CD4-positive, alpha-beta T cell treated with Interleukin-4 for 4 hours (primary cell): ENCODE measurements around the gene FYN.
A peak's percentile ranks its signal among the peaks of the same experiment; 100 is the strongest.
"Not testable (repeated sequence)": the region's sequence is repeated elsewhere in the genome, so short reads cannot be mapped to it uniquely, and the experiment has no call there.

Experiments used
- DNase-seq: peaks from one replicate; pipeline ENCODE4 v3.0.0-alpha.2; 2020

Gene FYN

GRCh38 chr6:111850295-111850937, 22.8 kb downstream of the FYN start:
- DNase-seq: no peak

GRCh38 chr6:111849298-111849697, 24.0 kb downstream of the FYN start:
- no peak for DNase-seq

DNA sequence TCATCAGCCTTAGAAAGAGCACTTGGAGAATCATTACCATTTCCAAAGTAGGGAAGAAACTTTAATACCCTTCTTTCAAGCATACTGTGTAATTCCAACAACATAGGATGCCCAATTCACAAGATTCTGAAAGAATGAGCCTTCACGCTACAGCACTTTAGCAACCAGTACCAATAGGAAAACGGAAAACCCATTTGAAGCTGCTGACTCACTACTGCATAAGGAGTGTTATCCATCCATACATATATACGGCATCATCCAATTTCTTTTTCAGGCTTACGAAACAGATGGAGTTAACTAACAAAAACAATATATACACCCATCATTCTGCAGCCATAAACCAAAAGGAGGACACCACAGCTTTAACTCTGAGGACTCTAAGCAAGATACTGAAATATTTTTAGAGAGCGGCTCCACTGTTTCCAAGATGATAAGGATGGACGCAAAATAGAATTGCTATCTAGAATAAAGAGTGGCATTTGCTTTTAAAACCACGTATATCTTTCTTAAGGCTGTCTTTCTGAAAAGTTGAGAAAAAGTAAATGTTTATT, 24.9 kb downstream of the FYN start:
- no peak for DNase-seq

DNA sequence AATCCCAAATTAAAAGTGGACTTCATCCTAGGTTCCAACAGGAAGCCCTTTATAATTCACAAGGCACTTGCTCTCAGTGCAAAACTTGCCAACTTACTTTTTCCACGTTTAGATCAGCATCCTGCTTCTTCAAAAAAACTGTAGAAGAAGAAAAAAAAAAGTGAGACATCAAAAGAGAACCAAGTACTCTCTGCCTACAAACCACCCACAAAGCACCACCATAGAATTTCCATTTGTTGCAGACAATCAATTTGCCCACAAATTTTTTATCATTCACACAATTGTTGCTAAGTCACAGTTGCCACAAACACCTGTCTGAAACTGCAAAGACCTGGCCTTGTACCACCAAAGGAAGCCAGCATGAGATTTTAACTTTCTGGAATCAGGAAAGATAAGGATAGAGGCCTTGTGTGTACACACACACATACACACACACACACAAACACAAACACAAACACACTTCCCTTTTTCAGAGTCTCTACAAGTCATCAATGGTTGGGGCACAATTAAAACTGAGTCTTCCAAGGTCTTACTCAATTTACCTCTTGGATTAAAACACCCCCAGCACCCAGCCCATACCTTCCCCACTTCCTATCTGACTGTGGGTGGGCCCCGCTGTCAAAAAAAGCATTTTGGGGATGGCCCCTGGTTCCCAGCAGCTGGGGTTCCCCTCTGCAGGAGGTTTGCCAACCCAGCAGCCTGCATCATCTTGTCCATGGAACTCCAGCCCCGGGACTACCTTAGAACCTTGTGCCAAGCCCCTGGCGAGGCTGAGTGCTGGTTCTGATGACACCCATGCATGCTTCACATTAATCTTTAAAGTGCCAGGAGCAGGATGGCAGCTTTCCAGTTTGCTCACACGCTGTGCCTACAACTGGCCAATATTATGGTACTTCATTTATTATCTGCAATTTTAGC, 26.5 kb downstream of the FYN start:
- DNase-seq: peak; percentile 82

- no peak for DNase-seq
Measured at GRCh38 chr6:111846066-111846465, 27.2 kb downstream of the FYN start.

GRCh38 chr6:111845441-111845871, 27.8 kb downstream of the FYN start:
- DNase-seq: no peak

GRCh38 chr6:111844921-111845320, 28.3 kb downstream of the FYN start:
- no peak for DNase-seq

DNA sequence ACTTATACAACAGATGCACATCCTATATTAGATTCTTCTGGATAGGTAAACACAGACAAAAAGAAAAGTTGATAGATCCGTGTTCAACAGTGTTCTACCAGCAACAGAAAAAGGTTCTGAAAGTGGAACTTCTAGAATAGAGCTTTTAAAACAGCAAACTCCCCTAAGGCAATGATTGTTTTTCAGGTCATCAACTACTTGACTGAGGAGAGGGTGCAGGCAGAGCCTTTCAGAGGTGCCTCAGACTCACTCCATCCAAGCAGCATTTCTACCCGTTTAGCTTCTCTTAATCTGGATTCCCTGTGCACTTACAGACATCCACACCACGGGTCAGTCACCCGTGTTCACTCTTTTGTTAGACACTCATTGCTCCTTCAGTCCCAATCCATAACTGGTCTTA, 28.9 kb downstream of the FYN start:
- no peak for DNase-seq

DNA sequence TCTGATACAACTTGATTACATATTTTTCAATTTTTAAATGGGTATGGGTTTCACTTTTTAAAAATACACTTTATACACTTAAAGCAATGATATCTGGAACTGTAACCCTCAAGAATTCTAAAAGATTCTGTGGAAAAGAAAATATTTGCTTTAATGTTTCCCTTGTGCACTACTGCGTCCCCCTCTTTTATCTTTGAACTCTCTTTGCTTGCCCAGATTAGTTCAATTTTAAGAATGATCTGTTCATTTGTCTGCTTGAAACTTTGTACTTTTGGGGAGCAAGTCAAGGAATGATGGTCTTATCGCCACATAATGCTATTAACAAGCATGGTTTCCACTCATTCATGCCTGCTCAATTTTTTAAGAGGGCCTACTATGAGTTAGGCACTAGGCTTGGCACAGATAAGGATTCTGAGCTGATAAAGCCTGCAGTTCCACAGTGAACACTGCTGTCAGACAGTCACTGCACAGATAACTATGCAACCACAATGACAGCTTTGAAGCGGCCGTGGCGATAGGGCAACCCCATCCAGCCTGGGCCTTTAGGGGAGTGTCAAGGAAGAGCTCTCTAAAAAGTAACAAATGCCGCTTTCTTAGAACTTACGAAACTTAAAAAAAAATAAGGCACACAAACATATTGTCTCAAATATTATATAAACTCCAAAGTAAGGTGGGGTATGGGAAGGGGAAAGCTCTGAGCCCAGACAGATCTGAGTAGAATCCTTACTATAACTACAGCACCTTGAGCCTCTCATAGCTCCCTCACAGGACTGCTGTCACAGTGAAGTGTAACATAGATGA, 29.7 kb downstream of the FYN start:
- DNase-seq: peak; percentile 79

DNA sequence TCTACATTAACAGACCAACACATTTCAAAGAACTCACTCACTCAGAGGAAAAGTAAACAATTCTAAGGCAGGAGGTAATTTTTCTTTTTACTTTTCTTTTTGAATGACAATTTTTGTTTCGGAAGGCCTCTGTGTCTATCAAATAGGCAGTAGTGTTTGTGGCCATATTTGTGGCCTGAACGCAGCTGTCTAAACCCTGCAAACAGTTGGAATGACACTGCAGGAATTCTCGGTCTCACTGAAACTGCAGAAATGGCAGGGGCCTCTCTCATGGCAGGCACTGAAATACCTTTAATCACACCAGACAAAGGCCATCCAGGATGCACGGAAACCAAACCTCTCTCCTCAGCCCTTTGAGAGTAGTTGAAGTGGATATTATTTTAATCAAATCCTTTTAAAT, 30.4 kb downstream of the FYN start:
- DNase-seq: no peak

DNA sequence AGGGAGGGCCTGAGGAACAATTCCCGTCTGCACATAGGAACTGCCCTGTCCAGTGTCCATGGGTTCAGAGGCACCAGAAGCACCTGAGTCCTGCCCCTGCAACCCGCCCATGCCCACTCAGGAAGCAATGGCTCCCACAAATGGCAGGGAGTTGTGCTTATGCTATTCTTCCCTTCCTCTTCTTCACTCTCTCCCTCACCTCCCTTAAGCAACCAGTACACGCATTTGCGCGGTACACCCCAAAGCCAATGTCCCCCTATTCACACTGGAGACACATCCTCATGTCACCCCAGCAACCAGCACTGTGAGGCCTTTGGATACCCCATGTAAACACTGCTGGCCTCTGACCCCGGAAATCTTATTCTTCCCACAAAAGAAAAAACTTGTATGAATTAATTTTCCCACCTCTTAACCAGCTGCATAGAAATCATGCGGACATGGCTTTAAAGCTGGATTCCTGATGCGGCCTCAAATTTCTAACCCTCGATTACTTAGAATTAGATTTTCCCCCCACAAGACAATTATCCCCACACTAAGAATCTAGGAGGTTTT, 30.9 kb downstream of the FYN start:
- DNase-seq: no peak

GRCh38 chr6:111841822-111842221, 31.4 kb downstream of the FYN start:
- peak; percentile 62 for DNase-seq

- no peak for DNase-seq
Measured at GRCh38 chr6:111840803-111841202, 32.4 kb downstream of the FYN start.

DNA sequence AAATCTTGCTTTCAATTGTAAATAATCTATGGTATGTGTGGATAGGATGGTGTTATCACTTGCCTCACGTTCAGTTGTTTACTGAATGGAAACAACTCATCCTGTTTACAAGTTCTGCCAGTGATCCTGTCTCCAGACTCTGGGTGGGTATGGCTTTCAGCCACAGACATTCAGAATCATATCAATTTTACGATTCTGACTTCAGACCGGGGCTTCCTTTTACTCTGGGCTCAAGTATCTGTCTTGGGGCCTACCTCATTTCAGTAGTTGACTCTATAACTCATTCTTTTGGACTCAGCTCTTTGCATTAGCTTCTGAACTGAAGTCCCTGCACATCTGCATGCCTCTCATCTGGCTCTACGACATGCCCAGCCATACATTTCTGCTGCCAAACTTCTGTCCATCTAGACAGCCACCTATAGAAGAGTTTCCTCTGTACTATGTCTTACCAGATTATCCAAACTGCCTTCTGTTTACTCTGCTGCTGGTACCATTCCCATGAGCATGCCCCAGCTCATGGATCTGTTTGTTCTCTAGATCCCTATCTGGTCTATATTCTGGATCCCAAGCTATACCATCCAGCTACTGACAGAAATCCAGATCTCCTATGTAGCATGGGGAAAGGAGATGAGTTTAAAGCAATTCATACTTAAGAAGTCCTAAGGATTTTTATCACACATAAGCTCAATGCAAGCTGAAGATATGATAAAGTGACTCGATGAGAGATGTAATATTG, 34.3 kb downstream of the FYN start:
- no peak for DNase-seq

- peak; percentile 72 for DNase-seq
Measured at GRCh38 chr6:111837641-111838500, 35.4 kb downstream of the FYN start.

DNA sequence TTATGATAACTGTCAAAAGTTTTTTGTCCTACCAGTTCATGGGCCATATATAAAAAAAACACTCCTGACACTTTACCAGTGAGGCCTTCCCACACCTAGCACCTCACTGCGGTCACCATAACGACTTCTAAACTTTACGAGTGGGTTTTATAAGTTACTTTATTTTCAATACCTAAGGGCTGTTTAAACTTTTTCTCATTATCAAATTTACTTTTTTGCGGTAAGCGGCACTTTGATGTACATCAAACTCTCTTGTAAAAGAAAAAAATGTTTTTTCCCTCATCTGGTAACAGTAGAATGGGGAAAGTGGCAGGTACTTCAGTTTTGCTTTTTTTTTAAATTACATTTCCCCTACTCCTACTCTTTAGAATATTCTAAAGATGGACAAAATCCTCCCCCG, 36.2 kb downstream of the FYN start:
- peak; percentile 74 for DNase-seq

GRCh38 chr6:111835807-111836206, 37.4 kb downstream of the FYN start:
- no peak for DNase-seq

- DNase-seq: not testable (repeated sequence)
Measured at GRCh38 chr6:111835398-111835797, 37.9 kb downstream of the FYN start.

- no peak for DNase-seq
Measured at GRCh38 chr6:111834356-111834755, 38.9 kb downstream of the FYN start.

- DNase-seq: no peak
Measured at GRCh38 chr6:111832833-111833418, 40.3 kb downstream of the FYN start.

DNA sequence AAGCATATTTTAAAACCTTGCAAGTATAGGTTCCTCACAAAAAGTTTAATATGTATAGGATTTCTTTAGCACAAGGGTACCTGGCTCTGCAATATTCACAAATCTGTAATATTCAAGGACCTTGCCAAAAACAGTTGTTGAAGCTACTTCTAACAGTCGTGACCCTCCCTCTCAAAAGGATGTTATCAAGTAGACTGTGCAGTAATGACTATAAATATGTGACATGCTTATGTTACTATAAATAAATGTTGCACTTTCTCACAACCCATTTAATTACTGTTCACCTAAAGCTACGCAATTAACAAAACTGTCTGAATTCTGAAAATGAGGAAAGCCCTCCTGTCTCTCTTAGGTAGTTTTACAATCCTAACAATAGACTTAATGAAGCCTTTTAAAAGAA, 41.8 kb downstream of the FYN start:
- no peak for DNase-seq
